ENCODE results near the gene TP53I3.

Gene TP53I3

GRCh38 chr2:24050041-24050979 is 34.3 kb downstream of the TP53I3 start:
- Histone ChIP-seq H3K27me3 (ENCODE audit: low read depth, low read length) (0 out of 2 replicates have a peak, but pooled peaks cover 6% of the 10 kb centered on the region), H3K9ac (ENCODE audit: low read length) (peak overlapping the region; percentile 34), H3K4me1 (ENCODE audit: low read length) (peaks cover 16% of the 10 kb centered on the region), H3K27ac (ENCODE audit: low read length) (no peak overlapping the region), H3K4me2 (ENCODE audit: low read length) (peak overlapping the region; percentile 84), H3K4me3 (ENCODE audit: low read length) (peak overlapping the region; percentile 74), H4K20me1 (ENCODE audit: insufficient read depth, low read length) (no peaks in the 10 kb centered on the region), H3K79me2 (ENCODE audit: low read length) (peaks cover 12% of the 10 kb centered on the region), H2AFZ (ENCODE audit: low read depth, low read length) (peak overlapping the region; percentile 20; the same call in 1 of the 2 replicates), H3K9me3 (ENCODE audit: insufficient read depth, low read length) (no peaks in the 10 kb centered on the region), H3K36me3 (replicated peaks; ENCODE audit: low read depth, low read length) (no peaks in the 10 kb centered on the region)
- TF ChIP-seq EZH2phosphoT487 (IDR thresholded peaks at IDR 0.05; ENCODE audit: low read depth), result no peak
- TF ChIP-seq CTCF (IDR thresholded peaks at IDR 0.05; ENCODE audit: low read depth, low read length), result no peak

- peaks cover 17% of the 10 kb centered on the region for H3K79me2 ChIP-seq (ENCODE audit: low read length)
- H3K9me3 ChIP-seq (ENCODE audit: insufficient read depth, low read length), result no peaks in the 10 kb centered on the region
- peak within 1 kb of the TSS; percentile 20 for H2AFZ ChIP-seq (ENCODE audit: low read depth, low read length)
- peak within 1 kb of the TSS; percentile 34 for H3K9ac ChIP-seq (ENCODE audit: low read length)
- H3K4me3 ChIP-seq (ENCODE audit: low read length), result peak within 1 kb of the TSS; percentile 74
- no peaks in the 10 kb centered on the region for H4K20me1 ChIP-seq (ENCODE audit: insufficient read depth, low read length)
- peaks cover 16% of the 10 kb centered on the region for H3K4me1 ChIP-seq (ENCODE audit: low read length)
- 0 out of 2 replicates have a peak, but pooled peaks cover 6% of the 10 kb centered on the region for H3K27me3 ChIP-seq (ENCODE audit: low read depth, low read length)
- no peak within 1 kb of the TSS for H3K27ac ChIP-seq (ENCODE audit: low read length)
- peak within 1 kb of the TSS; percentile 84 for H3K4me2 ChIP-seq (ENCODE audit: low read length)
- H3K36me3 ChIP-seq (replicated peaks; ENCODE audit: low read depth, low read length), result no peaks in the 10 kb centered on the region
- TF ChIP-seq EZH2phosphoT487 (IDR thresholded peaks at IDR 0.05; ENCODE audit: low read depth) (no peak), CTCF (IDR thresholded peaks at IDR 0.05; ENCODE audit: low read depth, low read length) (no peak)
These were observed 35.1 kb downstream of the TP53I3 start, which contains the start of gene FKBP1B for GRCh38 chr2:24049485-24050021. Gene FKBP1B, plus strand, starts transcription at chr2:24049741. Its CDS starts 109 bp downstream, at chr2:24049850.

- Histone ChIP-seq H3K4me1 (ENCODE audit: low read length) (peaks cover 16% of the 10 kb centered on the region), H3K27me3 (ENCODE audit: low read depth, low read length) (0 out of 2 replicates have a peak, but pooled peaks cover 6% of the 10 kb centered on the region), H3K36me3 (replicated peaks; ENCODE audit: low read depth, low read length) (no peaks in the 10 kb centered on the region), H3K9ac (ENCODE audit: low read length) (peak overlapping the region; percentile 34), H3K4me3 (ENCODE audit: low read length) (peak overlapping the region; percentile 74), H3K4me2 (ENCODE audit: low read length) (peak overlapping the region; percentile 84), H2AFZ (ENCODE audit: low read depth, low read length) (peak overlapping the region; percentile 20), H3K9me3 (ENCODE audit: insufficient read depth, low read length) (no peaks in the 10 kb centered on the region), H3K79me2 (ENCODE audit: low read length) (peaks cover 17% of the 10 kb centered on the region), H3K27ac (ENCODE audit: low read length) (no peak overlapping the region), H4K20me1 (ENCODE audit: insufficient read depth, low read length) (no peaks in the 10 kb centered on the region)
- TF ChIP-seq CTCF (IDR thresholded peaks at IDR 0.05; ENCODE audit: low read depth, low read length) (no peak), EZH2phosphoT487 (IDR thresholded peaks at IDR 0.05; ENCODE audit: low read depth) (no peak)
These were observed 35.7 kb downstream of the TP53I3 start for GRCh38 chr2:24048769-24049484.

All from OCI-LY3 (cell line).